Ishikawa (cell line): Measurements from ENCODE around the gene EXD2.

Experiments
- CEBPB ChIP-seq: IDR thresholded peaks from 2 replicates; pipeline ENCODE4 v1.6.1; 2012
- CREB1 ChIP-seq: IDR thresholded peaks from 2 replicates; pipeline ENCODE4 v1.6.1; 2012; ENCODE audit warnings: low read depth
- EGR1 ChIP-seq: IDR thresholded peaks from 2 replicates; pipeline ENCODE4 v1.6.1; 2012
- EP300 ChIP-seq: IDR thresholded peaks from 2 replicates; pipeline ENCODE4 v1.6.1; 2012; ENCODE audit warnings: borderline replicate concordance
- FOXM1 ChIP-seq: IDR thresholded peaks from 2 replicates; pipeline ENCODE4 v1.6.1; 2012; ENCODE audit warnings: low read depth, borderline replicate concordance
- NFIC ChIP-seq: IDR thresholded peaks from 2 replicates; pipeline ENCODE4 v1.6.1; 2012
- RAD21 ChIP-seq: IDR thresholded peaks from 2 replicates; pipeline ENCODE4 v1.6.1; 2012; ENCODE audit warnings: low read depth
- TAF1 ChIP-seq: IDR thresholded peaks from 2 replicates; pipeline ENCODE4 v1.6.1; 2012; ENCODE audit warnings: low read depth, mild to moderate bottlenecking
- TCF12 ChIP-seq: IDR thresholded peaks from 2 replicates; pipeline ENCODE4 v1.6.1; 2012; ENCODE audit warnings: low read depth
- TEAD4 ChIP-seq: IDR thresholded peaks from 2 replicates; pipeline ENCODE4 v1.6.1; 2012
- YY1 ChIP-seq: IDR thresholded peaks from 2 replicates; pipeline ENCODE4 v1.6.1; 2012; ENCODE audit warnings: low read depth
- ZBTB7A ChIP-seq: IDR thresholded peaks from 2 replicates; pipeline ENCODE4 v1.6.1; 2012; ENCODE audit warnings: low read depth
- TF ChIP-seq, protein P1 (sequence below): IDR thresholded peaks from 2 replicates; pipeline ENCODE4 v1.6.1; 2012; ENCODE audit warnings: low read depth, mild to moderate bottlenecking
- TF ChIP-seq, protein P2 (sequence below): IDR thresholded peaks from 2 replicates; pipeline ENCODE4 v1.6.1; 2012
- TF ChIP-seq, protein P3 (sequence below): IDR thresholded peaks from 2 replicates; pipeline ENCODE4 v1.6.1; 2012

EXD2 gene

DNA sequence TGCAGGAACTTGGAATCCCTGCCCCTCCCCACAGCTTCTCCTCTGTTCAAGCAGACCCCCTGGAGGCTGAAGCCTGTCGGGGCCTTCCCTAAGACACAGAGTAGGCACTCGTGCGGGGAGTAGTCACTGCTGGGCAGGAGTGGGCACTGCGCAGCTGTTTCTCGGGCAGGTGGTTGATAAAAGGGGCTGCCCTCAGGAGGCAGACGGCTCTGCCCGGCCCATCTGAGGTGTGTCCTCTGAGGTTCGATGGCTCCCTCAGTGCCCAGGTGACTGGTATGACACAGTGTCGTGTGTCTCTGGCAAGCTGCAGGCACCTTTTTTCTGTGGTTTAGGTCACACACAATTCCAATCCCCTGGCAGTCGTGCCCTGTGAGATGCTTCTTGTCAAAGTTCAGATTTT, 78.8 kb downstream of the EXD2 start:
- TF ChIP-seq YY1 (no peak), CEBPB (no peak), EP300 (no peak), CREB1 (no peak), ZBTB7A (no peak), TAF1 (no peak), EGR1 (no peak), FOXM1 (no peak), RAD21 (no peak)
- TF ChIP-seq, protein P1, sequence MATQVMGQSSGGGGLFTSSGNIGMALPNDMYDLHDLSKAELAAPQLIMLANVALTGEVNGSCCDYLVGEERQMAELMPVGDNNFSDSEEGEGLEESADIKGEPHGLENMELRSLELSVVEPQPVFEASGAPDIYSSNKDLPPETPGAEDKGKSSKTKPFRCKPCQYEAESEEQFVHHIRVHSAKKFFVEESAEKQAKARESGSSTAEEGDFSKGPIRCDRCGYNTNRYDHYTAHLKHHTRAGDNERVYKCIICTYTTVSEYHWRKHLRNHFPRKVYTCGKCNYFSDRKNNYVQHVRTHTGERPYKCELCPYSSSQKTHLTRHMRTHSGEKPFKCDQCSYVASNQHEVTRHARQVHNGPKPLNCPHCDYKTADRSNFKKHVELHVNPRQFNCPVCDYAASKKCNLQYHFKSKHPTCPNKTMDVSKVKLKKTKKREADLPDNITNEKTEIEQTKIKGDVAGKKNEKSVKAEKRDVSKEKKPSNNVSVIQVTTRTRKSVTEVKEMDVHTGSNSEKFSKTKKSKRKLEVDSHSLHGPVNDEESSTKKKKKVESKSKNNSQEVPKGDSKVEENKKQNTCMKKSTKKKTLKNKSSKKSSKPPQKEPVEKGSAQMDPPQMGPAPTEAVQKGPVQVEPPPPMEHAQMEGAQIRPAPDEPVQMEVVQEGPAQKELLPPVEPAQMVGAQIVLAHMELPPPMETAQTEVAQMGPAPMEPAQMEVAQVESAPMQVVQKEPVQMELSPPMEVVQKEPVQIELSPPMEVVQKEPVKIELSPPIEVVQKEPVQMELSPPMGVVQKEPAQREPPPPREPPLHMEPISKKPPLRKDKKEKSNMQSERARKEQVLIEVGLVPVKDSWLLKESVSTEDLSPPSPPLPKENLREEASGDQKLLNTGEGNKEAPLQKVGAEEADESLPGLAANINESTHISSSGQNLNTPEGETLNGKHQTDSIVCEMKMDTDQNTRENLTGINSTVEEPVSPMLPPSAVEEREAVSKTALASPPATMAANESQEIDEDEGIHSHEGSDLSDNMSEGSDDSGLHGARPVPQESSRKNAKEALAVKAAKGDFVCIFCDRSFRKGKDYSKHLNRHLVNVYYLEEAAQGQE, result no peak
- TF ChIP-seq, protein P2, sequence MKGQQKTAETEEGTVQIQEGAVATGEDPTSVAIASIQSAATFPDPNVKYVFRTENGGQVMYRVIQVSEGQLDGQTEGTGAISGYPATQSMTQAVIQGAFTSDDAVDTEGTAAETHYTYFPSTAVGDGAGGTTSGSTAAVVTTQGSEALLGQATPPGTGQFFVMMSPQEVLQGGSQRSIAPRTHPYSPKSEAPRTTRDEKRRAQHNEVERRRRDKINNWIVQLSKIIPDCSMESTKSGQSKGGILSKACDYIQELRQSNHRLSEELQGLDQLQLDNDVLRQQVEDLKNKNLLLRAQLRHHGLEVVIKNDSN, result no peak

DNA sequence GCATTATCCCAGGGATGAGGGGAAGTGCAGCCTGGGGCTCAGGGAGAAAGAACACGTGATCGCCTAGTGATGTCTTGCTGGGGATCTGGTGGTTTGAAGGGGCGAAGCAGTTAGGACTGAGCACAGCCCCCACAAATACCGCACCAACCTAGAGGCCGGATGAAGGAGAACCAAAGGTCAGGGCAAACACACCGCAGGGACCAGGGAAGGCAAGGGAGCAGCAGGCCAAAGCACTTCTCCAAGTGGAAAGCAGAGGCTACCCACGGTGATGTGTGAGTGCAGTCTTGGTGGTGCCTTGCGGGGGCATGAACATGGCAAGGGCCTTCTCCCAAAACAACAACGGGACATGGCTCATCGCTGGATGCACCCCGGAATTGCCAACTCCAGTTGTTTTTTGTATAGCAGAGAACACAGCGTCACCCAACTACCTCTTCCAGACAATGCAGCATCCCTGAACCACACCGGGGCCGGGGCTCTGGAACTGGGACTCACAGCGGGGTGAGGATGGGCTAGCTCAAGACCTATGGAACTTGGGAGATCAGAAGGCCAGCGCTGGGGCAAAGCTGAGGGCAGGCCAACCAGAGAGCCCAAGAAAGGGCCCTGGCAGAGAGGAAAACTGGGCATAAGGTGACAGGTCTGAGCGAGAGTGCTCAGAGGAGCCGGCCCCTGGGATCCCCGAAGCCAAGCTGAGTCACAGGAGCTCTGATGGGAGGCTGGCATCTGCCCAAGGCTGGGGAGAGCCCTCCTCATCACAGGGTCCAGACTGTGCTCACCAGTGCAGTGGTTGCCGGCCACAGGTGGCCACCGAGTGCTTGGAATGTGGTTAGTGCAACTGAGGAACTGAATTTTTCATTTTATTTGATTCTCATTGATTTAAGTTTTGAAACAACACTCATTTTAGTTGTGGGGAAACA, 79.8 kb downstream of the EXD2 start:
- no peak for TF ChIP-seq TEAD4

DNA sequence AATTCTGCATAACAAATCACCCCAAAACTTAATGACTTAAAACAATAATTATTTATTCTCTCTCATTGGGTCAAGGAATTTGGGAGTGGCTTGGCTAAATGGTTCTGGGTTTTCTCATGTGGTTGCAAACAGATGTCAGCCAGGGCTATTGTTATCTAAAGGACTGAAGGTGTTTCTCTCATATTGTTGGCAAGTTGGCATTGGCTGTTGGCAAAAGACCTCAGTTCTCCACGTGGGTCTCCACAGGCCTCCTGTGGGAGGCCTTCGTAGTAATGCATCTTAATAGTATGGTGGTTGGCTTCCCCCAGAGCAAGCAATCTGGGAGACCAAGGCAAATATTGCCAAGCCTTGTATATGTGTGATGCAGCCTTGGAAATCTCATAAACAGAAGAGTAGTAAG, 83.0 kb downstream of the EXD2 start:
- TF ChIP-seq, protein P3, sequence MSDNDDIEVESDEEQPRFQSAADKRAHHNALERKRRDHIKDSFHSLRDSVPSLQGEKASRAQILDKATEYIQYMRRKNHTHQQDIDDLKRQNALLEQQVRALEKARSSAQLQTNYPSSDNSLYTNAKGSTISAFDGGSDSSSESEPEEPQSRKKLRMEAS, result no peak
- no peak for TF ChIP-seq YY1
- no peak for TF ChIP-seq NFIC
- no peak for TF ChIP-seq CEBPB
- no peak for TF ChIP-seq ZBTB7A
- TF ChIP-seq, protein P2, result no peak
- TF ChIP-seq TCF12, result no peak
- no peak for TF ChIP-seq TAF1
- TF ChIP-seq RAD21, result no peak
- TF ChIP-seq CREB1, result no peak
- TF ChIP-seq EGR1, result no peak
- TF ChIP-seq TEAD4, result no peak

DNA sequence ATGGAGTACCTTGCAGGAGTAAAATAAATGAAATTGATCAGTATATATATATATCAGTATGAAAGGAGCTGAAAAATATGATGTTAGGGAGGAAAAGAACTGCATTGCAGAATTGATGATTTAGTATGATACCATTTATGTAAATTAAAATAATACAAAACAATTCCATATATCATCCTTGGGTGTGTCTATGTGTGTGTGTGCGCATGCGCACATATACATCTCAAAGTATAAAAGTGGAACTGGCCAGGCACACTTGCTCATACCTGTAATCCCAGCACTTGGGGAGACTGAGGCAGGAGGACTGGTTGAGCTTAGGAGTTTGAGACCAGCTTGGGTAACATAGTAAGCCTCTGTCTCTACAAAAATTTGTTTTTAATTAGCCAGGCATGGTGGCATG, 84.0 kb downstream of the EXD2 start:
- TF ChIP-seq, protein P1, result no peak
- no peak for TF ChIP-seq RAD21
- no peak for TF ChIP-seq CREB1
- no peak for TF ChIP-seq FOXM1
- TF ChIP-seq TCF12, result no peak
- no peak for TF ChIP-seq NFIC
- TF ChIP-seq TAF1, result no peak
- no peak for TF ChIP-seq ZBTB7A
- TF ChIP-seq, protein P2, result no peak
- no peak for TF ChIP-seq EGR1
- TF ChIP-seq CEBPB, result no peak
- TF ChIP-seq, protein P3, result no peak
- TF ChIP-seq YY1, result no peak

DNA sequence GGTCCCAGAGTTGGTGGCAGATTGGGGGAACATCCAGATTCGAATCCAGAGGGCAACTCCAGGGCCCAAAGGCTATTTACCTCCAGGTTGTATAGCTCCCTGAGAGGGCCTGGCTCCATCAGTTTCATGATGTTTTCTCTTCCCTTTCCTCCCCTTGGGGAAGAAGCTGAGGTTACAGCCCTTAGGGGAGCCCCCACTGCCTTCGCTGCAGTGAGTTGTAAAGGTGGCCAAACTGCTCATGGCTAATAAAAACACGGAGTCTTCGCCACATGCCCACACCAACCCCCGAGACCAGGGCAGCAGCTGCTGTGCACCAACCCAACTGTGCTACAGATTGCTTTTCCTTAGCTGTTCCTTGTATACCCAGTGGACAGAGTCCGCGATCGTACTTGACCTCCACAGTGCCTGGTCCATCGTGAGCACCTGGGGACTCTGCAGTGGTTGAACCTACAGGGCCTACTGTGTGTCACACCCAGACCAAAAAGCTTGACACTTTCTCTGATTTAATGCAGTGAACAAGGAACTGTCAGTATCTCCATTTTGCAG, 89.5 kb downstream of the EXD2 start:
- no peak for TF ChIP-seq EP300
- no peak for TF ChIP-seq TEAD4
- TF ChIP-seq, protein P2, result no peak
- TF ChIP-seq, protein P1, result no peak
